Activated naive CD8-positive, alpha-beta T cell treated with anti-CD3 and anti-CD28 coated beads, Interleukin-2, amount 50 U/mL, for 16 hours (primary cell): Measurements from ENCODE around the gene VAV3.

ENCODE experiments used
- DNase-seq: peaks from one replicate; pipeline ENCODE4 v3.0.0-alpha.2; 2020; ENCODE audit warnings: low read depth, low spot score

VAV3 gene

DNA sequence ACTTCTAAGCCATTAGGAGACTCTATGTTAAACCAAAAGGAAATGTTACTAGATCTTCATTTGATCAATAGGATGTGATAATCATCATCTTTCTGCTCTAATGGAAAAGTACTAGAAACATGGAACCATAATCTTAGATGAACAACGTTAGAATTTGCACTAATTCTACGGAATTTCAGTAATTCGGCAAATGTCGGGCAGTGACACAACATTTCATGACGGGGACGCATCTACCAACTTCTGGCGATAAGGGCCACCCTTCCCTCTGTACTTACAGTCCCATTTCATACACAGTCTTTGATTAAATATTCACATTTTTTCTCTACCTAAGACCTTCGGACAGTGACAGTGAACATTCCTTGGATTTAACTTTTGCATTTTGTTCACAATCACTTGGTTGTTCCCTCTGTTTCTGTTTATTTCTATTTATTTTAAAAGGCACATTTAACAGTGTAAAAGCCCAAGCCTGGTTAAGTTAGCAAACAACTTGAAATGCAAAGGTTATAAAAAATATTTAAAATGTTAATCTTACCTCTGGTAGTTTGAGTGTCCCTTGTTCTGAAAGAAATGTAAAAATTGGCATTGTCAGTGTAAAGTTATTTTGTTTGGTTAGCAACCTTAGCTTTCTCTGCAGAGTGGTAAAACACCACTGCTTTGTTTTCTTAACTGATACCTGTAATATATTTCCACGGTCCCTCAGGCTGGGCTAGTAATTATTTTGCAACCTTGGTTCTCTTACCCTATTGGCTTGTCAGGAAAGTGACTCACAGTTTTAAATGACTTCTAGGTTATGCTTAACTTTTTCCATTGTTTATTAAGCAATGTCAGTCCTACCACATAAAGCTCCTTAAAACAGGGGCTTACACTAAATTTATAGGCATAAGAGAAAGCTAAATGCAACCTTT lies 276.9 kb downstream of the VAV3 start:
- DNase-seq, result no peak

DNA sequence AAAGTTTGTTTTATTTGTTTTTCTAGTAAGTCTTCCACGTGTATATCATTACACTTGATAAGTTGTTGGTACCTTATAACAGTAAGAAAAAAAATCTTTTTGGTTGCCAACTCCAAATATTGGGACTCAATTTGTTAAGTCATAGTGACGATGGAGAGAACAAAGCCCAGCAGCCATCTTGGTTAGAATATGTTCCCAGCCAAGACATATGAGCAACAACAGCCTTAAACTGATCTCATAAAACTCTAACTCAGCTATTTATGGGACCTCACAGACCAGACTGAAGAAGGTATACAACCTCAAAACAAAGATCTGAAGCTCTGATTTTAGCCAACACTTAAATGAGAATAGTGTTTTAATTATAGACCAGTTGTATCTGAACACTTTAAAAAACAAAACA lies 281.3 kb downstream of the VAV3 start:
- no peak for DNase-seq

DNA sequence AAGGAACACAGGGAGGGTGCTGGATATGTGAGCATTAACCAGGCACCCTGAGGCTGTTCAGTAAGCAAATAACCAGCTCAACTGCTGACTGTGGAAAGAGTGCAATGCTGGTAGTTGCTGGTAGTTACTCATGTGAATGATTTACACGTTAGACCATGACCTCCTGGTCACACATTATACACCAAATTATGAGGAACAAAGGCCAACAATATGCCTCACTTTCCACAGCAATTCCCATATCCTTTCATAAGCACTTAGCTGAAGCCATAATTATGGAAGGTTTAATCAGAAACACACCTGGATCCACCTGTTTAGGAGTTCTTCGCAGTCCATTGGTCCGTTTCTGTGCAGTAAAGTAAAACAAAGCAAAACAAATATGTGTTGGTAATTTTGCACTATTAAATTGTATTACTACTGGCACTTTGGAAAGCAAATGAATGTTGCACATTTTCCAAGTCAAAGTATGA lies 281.8 kb downstream of the VAV3 start:
- no peak for DNase-seq

DNA sequence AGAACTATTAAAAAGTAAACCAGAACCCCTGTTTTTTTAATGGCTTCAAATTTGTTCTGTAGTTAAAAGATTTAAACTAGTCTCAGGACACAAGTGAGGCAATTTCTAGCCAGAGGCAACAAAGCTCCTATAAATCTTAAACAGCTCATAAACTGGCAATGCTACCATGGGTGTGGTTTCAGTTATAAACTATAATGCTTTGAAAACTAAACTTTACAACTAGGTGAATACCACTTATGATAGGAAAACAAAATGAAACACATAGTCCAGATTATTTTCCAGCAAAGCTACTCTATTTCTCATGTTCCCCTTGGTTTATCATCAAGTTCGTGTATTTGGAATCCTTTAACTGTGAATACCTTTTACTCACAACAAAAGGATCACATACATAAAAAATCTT lies 282.5 kb downstream of the VAV3 start:
- DNase-seq, result no peak

DNA sequence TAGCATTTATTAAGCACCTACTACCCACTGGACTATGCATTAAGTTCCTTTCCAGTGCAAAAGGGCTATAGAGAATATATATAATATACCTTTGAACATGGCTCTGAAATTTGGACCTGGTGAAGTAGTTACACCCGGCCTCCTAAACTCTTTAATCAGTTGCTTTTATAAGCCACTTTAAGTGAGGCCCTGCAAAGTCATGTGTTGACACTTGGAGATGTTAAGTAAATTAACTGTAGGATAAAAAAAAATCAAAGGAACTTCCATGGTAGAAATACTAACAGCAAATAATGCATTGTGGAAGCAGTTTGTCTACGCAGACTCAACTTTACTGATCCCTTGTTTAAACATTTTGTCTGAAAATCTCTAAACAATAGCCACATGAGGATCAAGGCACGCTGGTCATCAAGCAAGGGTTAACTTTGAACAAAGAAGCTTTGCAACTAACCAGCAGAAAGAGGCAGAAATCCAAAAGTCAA lies 283.9 kb downstream of the VAV3 start:
- no peak for DNase-seq

DNA sequence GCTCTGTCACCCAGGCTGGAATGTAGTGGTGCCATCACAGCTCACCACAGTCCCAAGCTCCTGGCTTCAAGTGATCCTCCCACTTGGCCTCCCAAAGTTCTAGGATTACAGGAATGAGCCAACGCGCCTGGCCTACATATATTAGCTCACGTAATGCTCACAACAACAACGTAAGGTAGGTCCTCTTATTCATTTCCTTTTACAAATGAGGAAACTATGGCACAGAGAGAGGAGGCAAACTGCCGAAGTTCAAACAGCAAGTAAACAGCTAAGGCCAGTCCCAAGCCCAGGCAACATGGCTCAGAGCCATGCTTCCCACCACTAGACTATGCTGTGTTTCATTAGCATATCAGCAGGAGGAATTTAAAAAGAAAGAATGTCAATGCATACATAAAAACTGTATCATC lies 284.4 kb downstream of the VAV3 start:
- DNase-seq, result no peak

DNA sequence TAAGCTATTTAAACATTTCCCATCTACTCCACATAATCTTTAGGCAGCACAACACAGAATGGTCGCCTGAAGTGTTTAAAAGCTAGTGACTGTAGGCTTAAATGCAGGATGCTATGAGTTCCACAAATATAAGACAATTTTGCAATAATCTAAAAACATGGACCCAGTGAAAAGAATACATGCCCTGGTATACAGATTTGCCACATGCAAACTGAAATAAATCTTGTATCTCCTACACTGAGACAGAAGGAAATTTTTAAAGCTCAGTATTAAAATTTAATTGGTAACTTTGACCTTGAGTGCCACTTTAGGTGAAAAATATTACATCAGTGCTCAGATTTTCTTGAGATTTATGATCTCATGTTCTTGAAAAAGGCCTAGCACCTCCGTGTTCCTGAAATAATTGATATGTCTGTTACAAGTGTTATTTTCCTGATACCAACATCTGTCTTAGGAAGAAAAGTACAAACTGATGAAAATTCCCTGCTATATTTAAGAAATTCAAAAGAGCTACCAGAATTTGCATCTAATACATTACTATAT lies 285.5 kb downstream of the VAV3 start:
- DNase-seq, result no peak

DNA sequence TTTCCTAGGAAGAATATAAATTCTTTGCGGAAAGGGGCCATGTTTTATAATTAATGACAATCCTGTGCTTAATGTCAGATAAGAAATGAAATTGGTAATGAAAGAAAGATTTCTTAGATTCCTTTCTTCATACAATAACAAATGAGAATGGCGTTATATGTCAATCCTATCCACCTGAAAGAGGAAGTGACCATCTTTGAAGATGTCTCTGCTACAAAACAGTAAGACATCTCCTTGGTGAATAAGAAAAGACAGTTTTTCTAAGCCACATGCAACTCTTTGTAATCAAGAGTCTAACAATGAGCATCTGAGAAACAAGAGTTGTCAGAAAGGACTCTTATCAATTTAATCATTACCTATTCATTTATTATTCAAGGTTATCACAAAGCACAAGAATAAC lies 286.0 kb downstream of the VAV3 start:
- DNase-seq, result no peak

DNA sequence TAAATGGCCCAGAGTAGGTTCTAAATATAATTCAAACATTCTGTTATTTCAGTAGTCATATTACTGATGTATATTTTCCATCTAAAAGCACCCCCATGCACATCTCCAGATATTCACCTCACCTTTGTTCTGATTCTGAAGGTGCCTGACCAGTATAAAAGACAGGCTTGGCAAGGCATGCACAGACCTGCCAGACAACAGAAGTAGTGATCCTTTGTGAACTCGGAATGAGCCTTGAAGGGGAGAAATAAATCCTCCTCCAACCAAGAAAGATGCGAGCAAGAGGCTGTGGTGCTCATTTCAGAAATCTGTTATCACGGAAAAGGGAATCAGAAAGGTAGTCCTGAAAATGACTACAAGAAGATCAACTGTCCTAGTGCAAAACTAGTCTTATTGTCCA lies 287.3 kb downstream of the VAV3 start:
- DNase-seq, result no peak

DNA sequence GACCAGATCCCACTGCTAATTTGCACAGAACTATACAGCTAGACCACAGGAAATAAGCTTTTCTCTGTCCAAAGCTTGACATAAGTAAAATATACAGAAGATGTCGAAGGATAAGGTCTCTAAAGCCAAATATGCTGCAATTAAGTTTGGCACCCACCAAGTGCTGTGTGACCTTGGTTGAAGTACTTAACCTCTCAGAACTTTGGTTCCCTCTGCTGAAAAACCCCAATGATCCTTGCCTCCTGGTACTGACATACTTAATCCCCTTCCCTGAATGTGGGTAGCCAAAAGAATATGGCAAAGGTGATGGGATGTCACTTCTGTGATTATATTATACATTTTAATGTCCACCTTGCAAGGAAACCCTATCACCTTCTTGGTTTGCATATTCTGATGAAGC lies 290.5 kb downstream of the VAV3 start:
- no peak for DNase-seq

DNA sequence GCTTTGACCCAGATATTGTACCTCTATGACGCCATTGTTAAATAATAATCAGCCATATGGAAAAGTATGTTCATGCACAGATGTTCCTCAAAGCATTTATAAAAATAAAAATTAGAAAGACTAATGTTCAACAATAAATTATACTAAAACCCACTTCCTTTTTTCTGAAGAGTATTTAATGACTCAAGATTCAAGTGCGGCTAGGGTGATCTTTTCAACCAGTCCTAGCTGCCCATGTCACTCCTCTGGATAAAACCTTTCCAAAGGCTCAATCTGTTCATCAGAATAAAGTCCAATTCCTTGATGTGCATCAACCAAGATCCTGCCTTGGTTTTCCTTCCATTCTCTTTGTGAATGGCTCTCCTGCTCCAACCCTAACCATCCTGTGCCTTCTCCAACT lies 292.0 kb downstream of the VAV3 start:
- no peak for DNase-seq

DNA sequence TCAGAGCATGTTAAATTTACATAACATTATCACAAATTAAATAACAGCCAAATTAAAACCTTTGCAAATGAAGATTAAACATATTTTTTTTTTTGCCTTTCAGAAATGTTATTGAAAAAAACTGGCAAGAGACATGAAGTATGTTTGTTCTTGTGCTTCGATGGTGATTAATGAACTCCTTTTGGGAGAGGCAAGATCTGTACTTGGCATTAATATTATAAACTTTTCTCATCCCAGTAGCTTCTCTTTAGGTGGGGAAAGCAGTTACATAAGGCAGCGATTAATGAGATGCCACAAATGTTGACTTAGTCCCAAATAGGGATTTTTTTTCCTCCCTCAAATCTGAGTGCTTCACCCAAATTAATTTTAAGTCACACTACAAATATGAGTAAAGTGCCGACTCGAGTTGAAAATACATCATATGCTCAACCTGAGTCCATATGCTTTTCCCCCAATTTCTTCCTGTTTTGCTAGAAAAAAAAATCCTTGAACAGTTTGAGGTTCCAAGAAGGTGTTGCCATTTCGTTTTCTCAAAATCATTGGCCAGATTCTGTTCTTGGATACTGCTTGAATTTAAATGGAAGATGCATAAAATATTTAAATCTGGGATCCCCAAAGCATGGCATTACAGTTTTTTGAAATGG lies 294.5 kb downstream of the VAV3 start:
- no peak for DNase-seq

DNA sequence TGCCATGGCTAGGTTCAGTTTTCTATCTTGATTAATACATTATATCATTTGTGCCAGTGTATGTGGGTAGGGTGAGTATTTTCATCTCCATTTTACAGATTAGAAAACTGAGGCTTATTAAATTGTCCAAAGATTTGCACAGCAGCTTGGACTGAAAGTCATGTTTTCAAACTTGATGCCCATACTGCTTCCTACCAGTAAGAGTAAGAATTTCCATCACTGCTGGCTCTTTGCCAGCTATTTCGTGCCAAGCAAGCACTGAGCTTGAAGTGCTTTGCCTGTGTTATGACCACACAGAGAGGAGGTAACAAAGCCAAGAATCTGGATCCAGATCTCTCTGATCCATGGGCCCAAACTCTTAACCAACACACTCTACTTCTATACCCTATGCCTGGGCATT lies 295.0 kb downstream of the VAV3 start:
- no peak for DNase-seq

DNA sequence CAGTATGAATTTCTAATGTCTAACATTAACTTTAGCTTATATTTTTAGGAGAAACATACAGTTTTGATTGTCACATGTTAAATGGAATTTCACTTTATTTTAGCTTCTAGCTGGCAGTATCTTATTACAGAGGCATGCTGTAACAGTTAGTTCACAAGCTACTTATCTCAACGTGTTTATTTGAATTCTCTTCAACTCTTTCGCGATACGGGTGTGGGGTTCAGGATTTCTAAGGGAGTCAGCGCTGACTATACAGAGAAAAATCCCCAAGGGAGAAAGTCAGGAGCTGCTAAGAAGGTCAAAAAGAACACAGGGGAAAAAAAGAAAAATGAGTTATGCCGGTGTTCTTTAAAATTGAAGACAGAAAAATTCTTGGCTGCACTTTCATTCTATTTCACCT lies 296.2 kb downstream of the VAV3 start:
- DNase-seq, result no peak

DNA sequence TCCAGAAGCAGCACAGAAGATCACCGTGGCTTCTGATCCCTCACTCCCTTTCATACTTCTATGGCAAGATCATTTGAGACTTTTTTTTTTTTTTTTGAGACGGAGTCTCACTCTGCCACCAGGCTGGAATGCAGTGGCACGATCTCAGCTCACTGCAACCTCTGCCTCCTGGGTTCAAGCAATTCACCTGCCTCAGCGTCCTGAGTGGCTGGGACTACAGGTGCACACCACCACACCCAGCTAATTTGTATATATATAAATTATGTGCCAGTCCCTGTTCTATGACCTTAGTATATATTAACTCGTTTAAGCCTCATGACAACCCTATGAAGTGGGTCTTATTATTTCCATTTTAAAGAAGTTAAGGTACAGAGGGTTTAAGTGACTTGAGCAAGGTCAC lies 298.5 kb downstream of the VAV3 start:
- DNase-seq, result no peak

DNA sequence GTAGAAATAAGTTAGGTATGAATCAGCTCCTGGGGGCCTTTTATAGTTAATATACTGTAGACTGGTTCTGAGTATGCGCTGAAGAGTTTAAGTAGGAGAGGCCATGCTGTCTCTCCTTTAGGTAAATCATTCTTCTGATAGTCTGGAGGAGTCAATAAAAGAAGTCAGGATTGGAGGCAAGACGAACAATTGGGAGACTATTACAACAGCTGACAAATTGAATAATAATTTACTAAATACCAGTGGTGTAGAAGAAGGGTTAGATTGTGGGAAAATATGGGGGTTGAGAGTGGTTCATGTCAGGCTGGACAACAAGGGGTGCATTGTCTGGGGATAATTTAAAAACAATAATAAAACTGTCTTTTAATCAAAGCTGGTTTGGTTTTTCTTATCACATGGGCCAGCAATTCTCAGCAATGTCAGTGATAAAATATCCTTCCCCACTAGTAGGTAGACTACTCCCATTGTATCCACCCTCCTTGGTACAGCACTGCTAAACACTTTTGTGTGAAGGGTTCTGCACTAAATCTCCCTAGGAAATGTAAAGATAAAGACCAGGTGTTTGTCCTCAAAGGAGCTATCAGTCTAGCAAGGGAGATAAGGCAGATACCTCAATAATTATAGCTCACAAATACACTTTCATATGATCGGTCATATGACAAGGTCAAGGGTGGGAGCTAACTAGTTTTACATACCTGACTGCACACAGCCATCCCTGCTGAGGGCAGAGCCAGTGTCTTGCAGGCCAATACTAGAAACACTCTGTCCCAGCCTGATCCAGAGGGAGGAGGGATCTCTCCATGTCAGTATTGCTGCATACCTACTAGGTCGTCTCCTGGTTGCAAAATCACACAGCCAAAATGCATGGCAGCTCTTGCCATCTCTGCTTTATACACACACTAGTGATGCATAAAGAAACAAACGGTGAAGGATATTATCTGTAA lies 299.7 kb downstream of the VAV3 start:
- no peak for DNase-seq

DNA sequence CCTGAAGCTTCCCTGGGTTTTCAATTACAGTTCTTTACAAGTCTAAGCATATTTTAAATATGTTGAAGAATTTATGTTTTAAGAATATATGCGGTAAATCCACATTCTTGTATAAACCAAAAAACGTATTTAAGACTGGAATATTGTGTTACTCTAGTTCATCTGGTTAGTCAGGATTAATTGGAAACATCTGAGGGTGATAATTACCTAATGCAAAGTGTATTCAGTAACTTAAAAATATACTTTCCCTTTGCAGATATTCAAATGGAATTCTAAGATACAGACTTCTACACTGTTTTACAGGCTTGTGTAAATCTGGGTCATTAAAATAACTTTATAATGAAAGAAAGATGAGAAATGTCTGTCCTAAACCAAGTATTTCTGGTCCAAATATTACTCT lies 302.0 kb downstream of the VAV3 start:
- DNase-seq, result no peak

DNA sequence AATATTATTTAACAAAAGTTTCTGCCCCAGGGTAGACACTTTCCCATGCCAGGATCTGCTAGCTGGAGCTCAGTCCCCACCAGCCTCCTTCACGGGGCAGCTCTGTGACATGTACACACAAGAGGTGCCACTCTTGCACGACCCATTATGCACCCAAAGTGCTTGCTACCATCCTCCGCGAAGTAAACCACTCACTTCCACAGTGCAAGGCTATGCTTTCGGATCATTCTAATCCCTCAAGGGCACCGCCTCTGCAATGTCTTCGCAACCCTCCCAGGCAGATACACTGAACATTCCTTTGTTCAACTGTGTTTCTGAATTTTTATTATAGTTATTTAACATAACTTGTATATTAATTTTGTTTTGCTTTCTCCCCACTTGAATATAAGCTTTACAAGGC lies 303.8 kb downstream of the VAV3 start:
- DNase-seq, result no peak

DNA sequence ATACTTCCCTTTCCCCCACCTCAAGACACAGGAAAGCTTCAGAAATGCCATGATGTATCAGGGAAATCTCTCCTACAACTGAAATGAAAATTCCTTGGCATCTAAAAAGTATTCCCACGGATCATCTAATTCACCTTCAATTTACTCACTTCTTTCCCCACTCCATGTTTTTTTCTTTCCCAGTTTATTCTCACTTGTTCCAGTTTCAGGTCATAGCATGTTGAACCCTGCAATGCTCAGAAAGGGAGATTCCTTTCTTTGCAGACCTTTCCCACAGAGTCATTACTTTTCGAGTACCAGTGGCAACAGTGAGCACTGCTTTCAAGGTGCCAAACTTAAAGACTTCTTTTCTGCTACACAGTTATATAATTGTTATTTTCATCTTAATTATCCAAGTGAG lies 305.0 kb downstream of the VAV3 start:
- no peak for DNase-seq

DNA sequence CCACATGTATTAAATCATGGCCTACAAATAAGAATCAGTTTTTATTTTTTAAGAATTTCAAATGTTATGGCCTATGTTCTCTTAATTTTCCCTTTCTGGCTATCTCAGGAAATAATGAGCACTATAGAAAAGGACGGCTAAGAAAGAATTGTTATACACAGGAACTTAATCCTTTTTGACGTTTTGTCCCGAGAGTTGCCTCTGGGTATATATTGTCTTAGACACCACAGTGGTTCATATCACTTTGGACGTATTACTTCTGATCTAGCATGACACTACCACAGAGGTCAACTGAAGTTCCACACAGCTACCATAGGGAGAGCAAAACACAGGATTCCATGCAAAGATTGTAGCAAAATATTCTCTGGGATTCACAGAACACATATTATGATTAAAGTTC lies 307.6 kb downstream of the VAV3 start:
- no peak for DNase-seq

DNA sequence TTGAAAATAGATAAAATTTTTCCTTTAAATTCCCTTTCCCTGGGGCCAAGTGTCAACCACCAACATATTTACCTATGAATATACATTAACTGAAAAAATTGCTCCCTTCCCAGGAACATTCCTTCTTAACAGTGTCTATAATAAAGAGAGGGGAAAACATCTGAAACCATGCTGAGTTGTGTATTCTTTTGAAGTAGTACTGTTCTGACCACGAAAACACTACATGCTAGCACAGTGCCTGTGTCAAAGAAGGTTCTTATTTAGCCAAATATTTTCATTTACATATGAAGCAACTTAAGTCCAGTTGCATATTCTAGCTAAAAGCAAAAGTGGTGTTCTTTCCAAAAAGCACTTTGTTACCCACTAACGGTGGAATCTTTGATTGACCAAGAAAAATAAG lies 311.2 kb downstream of the VAV3 start:
- no peak for DNase-seq

DNA sequence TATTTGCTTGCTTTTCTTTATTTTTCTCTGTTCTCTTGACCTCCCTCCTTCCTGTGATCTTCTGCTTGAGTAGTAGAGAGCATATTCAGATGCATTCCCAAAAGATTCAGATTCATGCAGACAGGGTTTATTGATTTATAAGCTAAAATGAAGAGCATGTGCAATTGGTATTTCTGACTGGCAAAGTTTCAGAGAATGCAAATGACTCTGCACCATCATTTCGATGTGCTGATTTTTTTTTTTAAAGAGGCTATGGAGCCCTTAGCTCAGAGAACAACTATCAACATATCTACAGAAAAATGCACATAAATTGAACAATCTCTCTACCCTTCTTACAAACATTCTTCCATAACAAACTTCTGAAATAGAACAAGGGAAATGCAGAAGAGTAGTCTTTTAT lies 312.0 kb downstream of the VAV3 start:
- no peak for DNase-seq
